Ovary (tissue), 9 donors: ENCODE data around the gene CGNL1. TPM values are rescaled to one million over a fixed set of nuclear protein-coding genes. Genes with fewer than 3 reads are reported as not detected.
A peak's percentile ranks its signal among the peaks of the same experiment; 100 is the strongest.

Experiments used
- DNase-seq, 5 donors: peaks; one replicate each; pipeline ENCODE4 v3.0.0-alpha.2; 2019 to 2020
- H3K27ac ChIP-seq, 2 donors: fragments of 200-600 bp; one replicate each; pipeline versions ENCODE4 v1.5.1 to v1.8.0; 2019 to 2022
- H3K27me3 ChIP-seq: fragments of 200-600 bp; one replicate; pipeline ENCODE4 v1.8.0; 2022
- H3K36me3 ChIP-seq: fragments of 200-600 bp; sonication (generic); one replicate; pipeline ENCODE4 v1.5.1; 2019
- H3K4me1 ChIP-seq: one replicate; pipeline ENCODE4 v1.8.1; 2013; ENCODE audit warnings: mild to moderate bottlenecking, moderate library complexity; ENCODE audit not compliant: insufficient read depth
- H3K4me3 ChIP-seq: fragments of 200-600 bp; sonication (generic); one replicate; pipeline ENCODE4 v1.5.1; 2017
- H3K9me3 ChIP-seq, 2 donors: fragments of 200-600 bp in 1 of 2; sonication (generic) in 1 of 2; one replicate each; pipeline versions ENCODE4 v1.5.1 to v1.8.1; 2013 to 2019; ENCODE audit warnings: mild to moderate bottlenecking in 1 of 2, moderate library complexity in 1 of 2
- EP300 ChIP-seq: sonication (generic); formaldehyde crosslinking; IDR thresholded peaks from one replicate; pipeline ENCODE4 v1.6.1; 2017; ENCODE audit warnings: antibody characterized with exemption
- POLR2A ChIP-seq: fragments of 450-650 bp; IDR thresholded peaks from one replicate; pipeline ENCODE4 v1.6.1; 2017; ENCODE audit warnings: antibody characterized with exemption, mild to moderate bottlenecking, moderate library complexity
- WGBS, 3 donors: extraction: QIAGEN DNeasy Blood & Tissue Kit in 1 of 3; methylation state at CpG; one replicate each; pipeline versions ENCODE4 v1.1.5 to v1.1.7; 2013 to 2017; 5-methylcytosine and 5-hydroxymethylcytosine counted together
- intact Hi-C, 4 donors: fragments of 100-400 bp; cut with DNase I; formaldehyde crosslinking; loops; one replicate each; pipeline versions ENCODE4 v1.11.0 to v1.15.1; 2022 to 2023
- polyA plus RNA-seq, 2 donors: library from polyadenylated mRNA; stranded (reverse); fragments of 200-250 nt in 1 of 2; fragments of 350-450 nt in 1 of 2; fragmentation: Illumina TruSeq in 1 of 2; extraction: RNeasy Lipid Tissue Mini Kit (QIAGEN cat#74804) in 1 of 2; gene quantifications; one replicate each; pipeline ENCODE4 v1.2.3, GENCODE V29; 2013 to 2014
- total RNA-seq, 7 donors: library from RNA; depleted of rRNA in 2 of 7; stranded (reverse); fragments of >200 nt in 2 of 7; fragmentation: NEBNext Ultra II Directional in 3 of 7; extraction: Animal tissue kit (Norgen Biotek cat#: 25700) in 3 of 7; gene quantifications; one replicate each; pipeline versions ENCODE4 v1.1.0 to v1.2.4, GENCODE V29; 2016 to 2023
- TF ChIP-seq, protein P1 (sequence below), 3 donors: fragments of 450-650 bp in 2 of 3; fragments of 200-600 bp in 1 of 3; IDR thresholded peaks; one replicate each; pipeline versions ENCODE4 v1.5.1 to v1.8.0; 2016 to 2022; ENCODE audit warnings: antibody characterized with exemption in 3 of 3, mild to moderate bottlenecking in 1 of 3
- donor health status: DM: no; HTN: no; CAD: no; lungs with moderate emphysema.
- donor health status: DM: no; HTN: no; CAD: no.
- donor health status: Bipolar disorder and iron deficiency.
- donor health status: DM: yes; HTN: yes; CAD: no.
- donor health status: DM: no; HTN: no; CAD: no.
- donor health status: DM: yes; HTN: yes; CAD: no.

The CGNL1 gene
- total and polyA plus RNA-seq, 9 donors = 7.8 to 26.1 (median 13.6) TPM

DNA sequence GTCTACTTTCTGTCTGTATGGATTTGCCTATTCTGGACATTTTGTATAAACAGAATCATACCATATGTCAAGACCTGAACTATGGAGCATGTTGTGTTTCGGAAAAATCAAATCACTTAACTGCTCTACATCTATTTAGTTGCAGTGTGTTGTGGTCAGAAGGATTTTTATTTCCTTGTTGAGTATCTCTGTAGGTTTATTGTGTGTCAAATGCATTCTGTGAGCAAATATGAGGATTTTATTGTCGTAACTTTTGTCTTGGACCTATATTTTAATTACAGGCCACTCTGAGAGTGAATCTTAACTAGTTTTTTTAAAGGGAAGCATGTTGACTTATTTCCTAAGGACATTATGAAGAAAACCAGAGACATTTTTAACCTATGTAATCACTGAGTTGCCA lies 130.8 kb downstream of the CGNL1 start:
- no peaks in the 10 kb centered on the region for H3K9me3 ChIP-seq
- WGBS, 3 donors = 94 to 99% (median 98%) methylated on average over 2 of the region's 2 CpGs
- no peaks in the 10 kb centered on the region for H3K36me3 ChIP-seq
- no peak for DNase-seq
- H3K4me3 ChIP-seq = no peak overlapping the region
- no peak for TF ChIP-seq EP300
- TF ChIP-seq, protein P1, sequence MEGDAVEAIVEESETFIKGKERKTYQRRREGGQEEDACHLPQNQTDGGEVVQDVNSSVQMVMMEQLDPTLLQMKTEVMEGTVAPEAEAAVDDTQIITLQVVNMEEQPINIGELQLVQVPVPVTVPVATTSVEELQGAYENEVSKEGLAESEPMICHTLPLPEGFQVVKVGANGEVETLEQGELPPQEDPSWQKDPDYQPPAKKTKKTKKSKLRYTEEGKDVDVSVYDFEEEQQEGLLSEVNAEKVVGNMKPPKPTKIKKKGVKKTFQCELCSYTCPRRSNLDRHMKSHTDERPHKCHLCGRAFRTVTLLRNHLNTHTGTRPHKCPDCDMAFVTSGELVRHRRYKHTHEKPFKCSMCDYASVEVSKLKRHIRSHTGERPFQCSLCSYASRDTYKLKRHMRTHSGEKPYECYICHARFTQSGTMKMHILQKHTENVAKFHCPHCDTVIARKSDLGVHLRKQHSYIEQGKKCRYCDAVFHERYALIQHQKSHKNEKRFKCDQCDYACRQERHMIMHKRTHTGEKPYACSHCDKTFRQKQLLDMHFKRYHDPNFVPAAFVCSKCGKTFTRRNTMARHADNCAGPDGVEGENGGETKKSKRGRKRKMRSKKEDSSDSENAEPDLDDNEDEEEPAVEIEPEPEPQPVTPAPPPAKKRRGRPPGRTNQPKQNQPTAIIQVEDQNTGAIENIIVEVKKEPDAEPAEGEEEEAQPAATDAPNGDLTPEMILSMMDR (IDR thresholded peaks at IDR 0.05) = no peak
- TF ChIP-seq POLR2A = no peak
- no peaks in the 10 kb centered on the region for H3K27me3 ChIP-seq
- H3K4me1 ChIP-seq = peaks cover 30% of the 10 kb centered on the region
- no peak overlapping the region for H3K27ac ChIP-seq
- intact Hi-C loops = no loop called here

DNA sequence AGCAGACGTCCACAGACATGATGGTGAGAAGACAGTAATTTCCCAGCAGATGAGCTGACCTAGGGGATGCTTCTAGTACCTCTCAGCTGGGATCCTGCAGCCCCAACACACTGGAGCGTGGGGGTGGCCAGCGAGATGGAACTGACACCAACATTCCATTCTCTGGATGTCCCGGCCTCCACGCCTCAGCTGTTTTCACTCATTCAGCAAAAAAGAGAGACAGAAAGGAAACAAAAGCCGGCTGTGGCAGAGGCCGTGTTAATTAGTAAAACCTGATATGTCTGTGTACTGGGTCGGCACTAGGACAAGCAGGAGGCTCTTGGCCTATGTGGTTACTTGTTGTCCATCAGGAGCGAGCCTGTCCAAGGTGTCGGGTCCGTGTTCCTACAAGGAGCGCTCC lies 132.8 kb downstream of the CGNL1 start:
- Histone ChIP-seq H3K36me3 (no peaks in the 10 kb centered on the region), H3K4me3 (no peak overlapping the region), H3K9me3 (no peaks in the 10 kb centered on the region), H3K27me3 (no peaks in the 10 kb centered on the region), H3K4me1 (peaks cover 28% of the 10 kb centered on the region), H3K27ac (no peak overlapping the region)
- no peak for TF ChIP-seq EP300
- TF ChIP-seq POLR2A = no peak
- TF ChIP-seq, protein P1 (IDR thresholded peaks at IDR 0.05) = no peak
- DNase-seq = peak in 2 of 5 donors; percentile 26 to 55
- 22 to 31% (median 30%) methylated on average over 12 of the region's 12 CpGs for WGBS, 3 donors
- intact Hi-C loops = no loop called here

DNA sequence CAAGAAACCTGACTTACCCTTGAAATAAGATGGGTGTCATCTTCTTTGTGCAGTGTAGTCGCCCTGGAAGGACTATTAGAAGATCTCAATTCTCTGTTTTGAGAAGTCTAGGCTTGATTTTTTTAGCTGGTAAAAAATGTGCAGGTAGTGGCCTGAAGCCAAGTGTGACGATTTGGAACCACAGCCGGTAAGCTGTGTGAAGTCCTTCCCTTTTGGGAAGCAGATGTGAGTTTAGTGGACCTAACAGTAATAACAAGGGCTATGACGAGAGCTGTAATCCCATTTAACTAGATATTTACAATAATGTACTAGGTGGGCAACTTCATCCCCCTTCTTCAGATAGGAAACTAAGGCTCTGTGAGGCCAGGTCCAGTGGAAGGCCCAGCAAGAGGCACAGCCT lies 133.7 kb downstream of the CGNL1 start:
- DNase-seq = no peak
- WGBS, 3 donors = 47 to 58% (median 49%) methylated on average over 4 of the region's 4 CpGs
- no peaks in the 10 kb centered on the region for H3K9me3 ChIP-seq
- no peak overlapping the region for H3K27ac ChIP-seq
- H3K27me3 ChIP-seq = no peaks in the 10 kb centered on the region
- TF ChIP-seq POLR2A (no peak), EP300 (no peak)
- TF ChIP-seq, protein P1 (IDR thresholded peaks at IDR 0.05) = no peak
- H3K4me1 ChIP-seq = peaks cover 24% of the 10 kb centered on the region
- intact Hi-C loops = no loop called here
- no peaks in the 10 kb centered on the region for H3K36me3 ChIP-seq
- no peak overlapping the region for H3K4me3 ChIP-seq

DNA sequence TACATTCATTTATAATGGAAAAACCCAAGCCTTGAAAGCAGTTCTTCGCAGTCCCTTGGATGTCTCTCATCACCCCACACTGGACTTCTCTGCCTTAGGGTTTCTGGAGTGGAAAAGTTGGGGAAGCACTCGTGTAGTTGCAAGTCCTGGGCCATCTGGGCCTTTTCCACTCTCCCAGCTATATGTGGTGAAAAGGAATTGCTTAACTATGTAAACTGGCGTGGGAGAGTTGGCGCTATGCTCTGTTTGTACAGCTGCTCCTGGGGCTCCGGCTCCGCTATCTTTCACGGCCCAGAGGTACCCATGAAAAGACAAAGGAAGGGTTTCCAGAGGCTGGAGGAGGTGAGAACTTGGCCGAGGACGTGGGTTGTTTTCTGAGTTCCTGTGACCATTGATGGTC lies 134.3 kb downstream of the CGNL1 start:
- 21 to 38% (median 23%) methylated on average over 9 of the region's 9 CpGs for WGBS, 3 donors
- no peak for DNase-seq
- Histone ChIP-seq H3K4me1 (peaks cover 19% of the 10 kb centered on the region), H3K4me3 (no peak overlapping the region), H3K27ac (no peak overlapping the region), H3K9me3 (no peaks in the 10 kb centered on the region), H3K27me3 (no peaks in the 10 kb centered on the region), H3K36me3 (no peaks in the 10 kb centered on the region)
- intact Hi-C loops = no loop called here
- TF ChIP-seq, protein P1 (IDR thresholded peaks at IDR 0.05) = no peak
- TF ChIP-seq POLR2A (no peak), EP300 (no peak)
